Measurements from ENCODE around the gene CCDC27.

GRCh38 chr1:3770047-3770765 lies 18.0 kb downstream of the CCDC27 start:
- TF ChIP-seq E2F1 (CRISPR knock-in tag; IDR thresholded peaks at IDR 0.05) (no peak), CEBPB (IDR thresholded peaks at IDR 0.05; ENCODE audit: borderline replicate concordance, low read depth, low read length) (peak; percentile 3; the same call in 1 of the 2 replicates), FLYWCH1 (CRISPR knock-in tag; IDR thresholded peaks at IDR 0.05) (no peak), RAD21 (CRISPR knock-in tag; IDR thresholded peaks at IDR 0.05) (no peak), RERE (CRISPR knock-in tag; IDR thresholded peaks at IDR 0.05; ENCODE audit: low read depth) (no peak)
